Fibroblast of skin of right biceps (primary cell): ENCODE measurements around the gene CETP.
"Not testable (repeated sequence)": the region's sequence is repeated elsewhere in the genome, so short reads cannot be mapped to it uniquely, and the experiment has no call there.

Experiments
- DNase-seq: peaks from one replicate; pipeline ENCODE4 v3.0.0-alpha.2; 2013

Gene CETP

DNA sequence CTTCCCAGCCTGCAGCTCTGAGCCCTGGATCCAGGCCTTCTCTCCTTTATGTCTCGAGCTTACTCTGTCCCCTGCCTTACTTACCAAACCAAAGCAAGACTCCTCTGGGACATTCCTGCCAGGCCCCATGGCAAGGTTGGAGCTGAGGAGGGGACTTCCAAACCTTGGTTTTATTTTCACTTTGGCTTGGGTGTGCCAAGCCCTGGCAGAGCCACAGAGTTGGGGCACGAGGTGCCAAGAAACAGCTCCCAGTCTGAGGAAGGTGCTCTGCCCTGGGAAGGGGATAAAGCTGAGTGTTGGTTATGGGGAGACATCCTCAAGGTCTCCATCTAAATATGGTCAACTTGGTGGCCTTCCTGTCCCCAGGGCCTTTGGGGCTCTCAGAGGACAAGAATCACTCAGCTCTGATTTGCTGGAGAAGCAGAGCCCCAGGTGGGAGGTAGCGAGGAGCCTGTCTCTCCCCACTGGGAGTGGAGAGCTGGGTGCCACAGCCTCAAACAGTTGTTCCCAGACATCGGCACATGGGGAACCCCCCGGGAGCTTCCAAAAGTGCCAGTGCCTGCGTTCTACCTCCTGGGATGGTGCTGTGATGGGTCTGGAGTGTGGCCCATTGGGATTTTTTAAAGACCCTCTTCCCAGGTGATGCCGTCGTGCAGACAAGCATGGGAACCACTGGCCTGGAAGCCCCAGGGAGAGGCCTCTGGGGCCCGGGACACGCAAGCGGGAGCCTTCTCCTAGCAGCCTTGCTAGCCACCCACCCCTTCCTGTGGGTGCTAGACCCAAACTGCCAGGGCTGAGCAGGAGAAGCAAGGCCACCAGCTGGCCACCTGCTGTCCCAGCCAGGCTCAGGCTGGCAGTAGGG is 37.9 kb downstream of the CETP start:
- no peak for DNase-seq

- DNase-seq = peak; percentile 98
Measured at GRCh38 chr16:57000271-57001025, 38.7 kb downstream of the CETP start.

GRCh38 chr16:57001026-57001679 is 39.4 kb downstream of the CETP start:
- DNase-seq = no peak

- DNase-seq = no peak
Measured at GRCh38 chr16:57003439-57004386, 42.0 kb downstream of the CETP start.

DNA sequence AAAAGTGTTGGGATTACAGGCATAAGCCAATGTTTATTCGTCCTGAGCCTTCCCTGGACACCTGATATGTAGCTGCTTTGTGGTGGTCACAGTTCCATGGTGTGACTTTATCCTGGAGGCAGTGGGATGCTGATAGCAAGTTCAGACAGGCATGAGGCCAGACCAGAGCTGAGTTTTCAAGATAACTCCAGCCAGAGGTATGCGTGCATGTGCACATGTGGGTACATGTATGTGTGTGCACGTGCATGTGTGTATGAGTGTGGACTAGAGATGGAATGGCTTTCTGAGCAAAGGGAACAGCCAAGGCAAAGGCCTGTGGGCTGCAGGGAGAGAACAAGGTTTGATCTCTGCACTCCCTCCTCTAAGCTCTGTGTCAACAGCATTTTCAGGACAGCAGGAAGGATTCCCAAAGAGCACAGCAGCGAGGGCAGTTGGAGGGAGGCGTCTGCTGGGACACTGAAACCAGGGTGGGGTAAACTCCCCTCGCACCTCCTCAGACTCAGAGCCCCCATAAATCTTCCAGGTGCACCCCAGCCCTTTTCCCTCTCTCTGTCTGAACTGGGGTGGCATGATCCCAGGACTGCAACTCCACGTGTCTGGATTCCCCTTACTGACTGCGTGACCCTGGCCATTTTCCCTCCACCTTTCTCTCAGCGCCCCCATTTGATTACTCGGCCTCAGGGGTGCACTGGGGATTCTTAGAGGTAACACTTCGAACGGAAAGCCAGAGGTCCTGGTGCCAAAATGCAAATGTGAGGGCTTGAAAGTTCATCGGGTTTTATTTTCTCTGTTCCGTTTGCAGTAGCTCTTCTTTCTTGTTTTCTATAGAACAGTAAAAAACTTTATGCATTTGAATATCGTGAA is 42.9 kb downstream of the CETP start:
- no peak for DNase-seq

- not testable (repeated sequence) for DNase-seq
Measured at GRCh38 chr16:57005597-57005996, 43.8 kb downstream of the CETP start.

DNA sequence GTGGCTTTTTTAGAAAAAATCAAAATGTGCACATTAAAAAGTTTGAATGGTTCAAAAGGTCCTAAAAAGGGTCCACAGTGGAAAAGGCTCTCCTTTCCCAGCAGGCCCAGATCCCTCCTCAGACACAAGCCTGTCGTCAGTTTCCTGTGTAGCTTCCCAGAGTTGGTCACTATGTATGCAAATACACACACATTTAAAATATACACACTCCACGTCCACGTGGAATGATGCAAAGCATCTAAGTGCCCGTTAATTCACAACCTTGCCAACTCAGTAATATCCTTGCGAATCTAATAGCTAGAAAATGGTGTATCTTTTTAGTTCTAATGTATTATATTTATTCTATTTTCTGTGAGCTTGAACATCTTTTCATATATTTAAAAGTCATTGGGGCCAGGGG is 45.3 kb downstream of the CETP start:
- no peak for DNase-seq

DNA sequence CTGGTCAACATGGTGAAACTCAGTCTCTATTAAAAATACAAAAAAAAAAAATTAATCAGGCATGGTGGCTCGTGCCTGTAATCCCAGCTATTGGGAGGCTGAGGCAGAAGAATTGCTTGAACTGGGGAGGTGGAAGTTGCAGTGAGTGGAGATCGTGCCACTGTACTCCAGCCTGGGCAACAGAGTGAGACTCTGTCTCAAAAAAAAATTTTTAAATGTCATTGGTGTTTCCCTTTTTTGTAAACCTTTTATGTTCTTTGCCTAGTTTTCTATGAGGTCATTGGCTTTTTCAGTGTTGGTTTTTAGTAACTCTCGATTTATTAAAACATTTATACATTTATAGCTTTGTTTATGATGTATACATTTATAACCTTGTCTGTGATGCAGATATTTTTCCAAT is 45.8 kb downstream of the CETP start:
- no peak for DNase-seq

GRCh38 chr16:57008440-57008839 is 46.7 kb downstream of the CETP start:
- no peak for DNase-seq

DNA sequence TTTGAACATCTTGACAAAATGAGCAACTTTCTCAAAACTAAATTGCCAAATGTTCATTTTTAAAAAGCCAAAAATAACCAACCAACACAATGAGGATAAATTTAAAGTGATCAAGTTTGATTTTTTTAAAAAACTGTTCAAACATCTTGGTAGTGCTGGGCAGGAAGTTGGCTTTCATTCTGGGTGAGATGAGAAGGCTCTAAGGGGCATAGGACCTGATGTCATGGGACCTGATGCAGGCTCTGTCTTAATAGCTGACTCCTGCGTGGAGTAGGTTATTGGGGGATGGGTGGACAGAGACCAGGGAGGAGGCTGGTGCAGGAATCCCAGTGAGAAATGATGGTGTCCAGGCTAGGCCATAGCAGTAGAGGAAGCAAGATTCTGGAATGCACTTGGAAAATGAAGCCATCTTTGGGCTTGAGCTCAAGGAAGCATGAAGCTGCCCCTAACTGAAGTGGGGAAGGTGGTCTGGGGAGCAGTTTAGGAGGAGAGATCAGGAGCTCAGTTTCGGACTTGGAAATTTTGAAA is 48.0 kb downstream of the CETP start:
- no peak for DNase-seq

DNA sequence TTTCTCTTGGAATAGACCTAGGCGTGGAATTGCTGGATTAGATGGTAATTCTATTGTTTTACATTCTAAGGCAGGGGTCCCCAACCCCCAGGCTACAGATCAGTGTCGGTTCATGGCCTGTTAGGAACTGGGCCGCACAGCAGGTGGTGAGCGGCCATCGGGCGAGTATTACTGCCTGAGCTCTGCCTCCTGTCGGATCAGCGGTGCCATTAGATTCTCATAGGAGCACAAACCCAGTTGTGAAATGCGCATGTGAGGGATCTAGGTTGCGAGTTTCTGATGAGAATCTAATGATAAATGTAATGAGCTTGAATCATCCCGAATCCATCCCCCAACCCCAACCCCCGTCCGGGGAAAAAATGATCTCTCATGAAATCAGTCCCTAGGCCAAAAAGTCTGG is 50.6 kb downstream of the CETP start:
- no peak for DNase-seq

GRCh38 chr16:57013229-57013628 is 51.5 kb downstream of the CETP start:
- peak; percentile 79 for DNase-seq

DNA sequence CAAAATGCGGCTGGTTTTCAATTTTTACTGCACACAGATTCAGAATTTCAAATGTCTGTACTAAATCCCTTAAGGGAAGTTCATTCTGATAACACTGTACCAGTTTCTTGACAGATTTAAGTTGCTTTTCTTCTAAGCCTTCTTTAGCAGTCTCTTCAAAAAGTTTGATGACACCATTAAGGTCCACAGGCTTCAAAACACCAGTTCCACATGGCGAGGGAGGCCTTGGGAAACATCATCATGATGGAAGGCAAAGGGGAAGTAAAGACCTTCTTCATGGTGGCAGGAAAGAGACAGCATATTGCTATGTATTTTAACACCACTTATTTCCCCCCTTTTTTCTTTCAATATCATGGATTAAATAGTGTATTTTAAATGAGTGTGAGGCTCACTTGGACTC is 52.2 kb downstream of the CETP start:
- DNase-seq = no peak

DNA sequence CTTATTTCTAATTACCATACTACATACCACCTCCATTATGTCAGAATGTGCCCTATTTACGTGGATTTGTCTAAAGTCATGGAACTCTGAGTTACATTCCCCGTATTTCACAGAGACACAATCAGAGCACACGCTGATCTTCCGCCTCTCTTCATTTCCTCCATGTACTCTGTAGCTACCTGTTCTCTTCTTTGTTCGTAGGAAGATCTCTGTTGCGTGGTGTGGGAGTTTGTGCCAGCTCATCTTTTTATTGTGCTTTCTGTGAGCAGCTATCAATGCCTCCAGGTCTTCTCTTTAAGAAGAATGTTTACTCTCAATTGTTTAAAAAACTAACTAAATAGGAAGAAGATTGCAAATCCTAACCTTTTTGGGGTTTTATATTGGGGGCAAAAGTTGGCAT is 54.6 kb downstream of the CETP start:
- no peak for DNase-seq

DNA sequence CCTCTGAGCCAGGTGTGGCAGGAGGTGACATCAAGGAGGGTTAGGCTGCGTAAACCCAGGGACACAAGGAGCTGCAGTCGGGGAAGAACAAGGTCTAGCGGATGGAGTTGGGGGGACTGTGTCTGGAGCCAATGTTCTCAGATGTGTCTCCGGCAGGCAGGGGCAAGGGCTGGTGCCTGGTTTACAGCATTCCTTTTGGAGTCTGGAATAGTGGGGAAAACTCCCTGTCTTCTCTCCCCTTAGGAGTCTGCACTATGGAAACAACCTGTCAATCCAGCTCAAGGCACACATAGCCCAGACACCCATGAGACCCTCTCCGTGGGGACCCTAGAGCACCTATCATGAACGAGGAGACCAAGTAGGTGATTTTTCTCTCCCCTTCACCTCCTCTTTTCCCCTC is 55.1 kb downstream of the CETP start:
- no peak for DNase-seq

- peak; percentile 56 for DNase-seq
Measured at GRCh38 chr16:57017251-57017650, 55.5 kb downstream of the CETP start.

DNA sequence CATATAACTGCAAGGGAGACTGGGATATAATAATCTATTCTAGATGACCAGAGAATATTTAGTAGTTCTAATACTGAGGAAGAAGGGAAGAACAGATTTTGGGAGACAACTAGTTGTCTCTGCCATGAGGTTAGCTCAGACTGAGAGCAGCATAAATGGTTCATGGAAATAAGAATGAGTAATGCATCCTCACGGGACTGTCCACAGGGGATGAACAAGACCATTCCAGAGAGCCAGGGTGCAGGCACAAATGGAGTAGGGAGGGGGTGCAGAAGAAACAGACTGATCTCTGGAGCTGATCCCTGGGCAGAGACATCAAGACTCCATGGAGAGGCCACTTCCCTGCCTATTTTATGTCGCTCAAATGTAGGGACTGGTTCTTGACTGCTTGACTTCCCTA is 58.0 kb downstream of the CETP start:
- DNase-seq = no peak

DNA sequence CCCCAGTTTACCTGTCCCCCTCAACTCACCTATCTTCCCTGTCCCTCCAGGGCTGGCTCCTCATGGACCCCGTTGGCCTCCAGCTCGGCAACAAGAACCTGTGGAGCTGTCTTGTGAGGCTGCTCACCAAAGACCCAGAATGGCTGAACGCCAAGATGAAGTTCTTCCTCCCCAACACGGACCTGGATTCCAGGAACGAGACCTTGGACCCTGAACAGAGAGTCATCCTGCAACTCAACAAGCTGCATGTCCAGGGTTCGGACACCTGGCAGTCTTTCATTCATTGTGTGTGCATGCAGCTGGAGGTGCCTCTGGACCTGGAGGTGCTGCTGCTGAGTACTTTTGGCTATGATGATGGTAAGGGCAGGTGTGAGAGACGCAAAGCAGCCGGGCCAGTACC is 58.9 kb downstream of the CETP start:
- no peak for DNase-seq

- DNase-seq = no peak
Measured at GRCh38 chr16:57021757-57022156, 60.0 kb downstream of the CETP start.

DNA sequence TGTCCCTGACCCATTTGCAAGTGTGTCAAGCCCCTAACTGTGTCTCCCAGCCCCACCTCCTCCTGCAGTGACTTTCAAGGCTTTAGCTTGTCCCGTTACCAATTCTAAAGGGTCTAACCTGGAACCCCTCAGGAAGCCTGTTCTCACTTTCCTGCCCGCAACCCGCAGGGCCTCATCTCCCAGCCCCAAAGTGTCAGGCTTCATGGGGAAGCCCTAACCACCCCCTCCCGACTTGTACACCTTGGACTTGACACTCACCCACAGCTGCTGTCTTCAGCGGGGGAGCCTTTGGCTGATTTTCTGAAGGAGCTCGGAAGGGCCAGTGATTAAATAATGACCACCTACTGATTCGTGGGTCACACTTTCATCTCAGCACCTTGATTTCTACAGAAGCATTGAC is 60.7 kb downstream of the CETP start:
- no peak for DNase-seq

- DNase-seq = no peak
Measured at GRCh38 chr16:57023541-57024249, 61.9 kb downstream of the CETP start.
